Epithelial cell of esophagus (primary cell): ENCODE measurements around the gene KRTAP1-4.
"Not testable (repeated sequence)": the region's sequence is repeated elsewhere in the genome, so short reads cannot be mapped to it uniquely, and the experiment has no call there.

ENCODE experiments used
- DNase-seq: peaks from one replicate; pipeline ENCODE4 v3.0.0; 2010; ENCODE audit warnings: low read depth
- H3K4me3 ChIP-seq: 2 replicates; pipeline ENCODE4 v1.5.1; 2011; ENCODE audit warnings: mild to moderate bottlenecking, low read length, control low read depth
- TF ChIP-seq, protein P1 (sequence below): IDR thresholded peaks from 2 replicates; pipeline ENCODE4 v1.5.1; 2011; ENCODE audit warnings: low read depth, mild to moderate bottlenecking, low read length, control low read depth, inconsistent platforms; ENCODE audit not compliant: insufficient read depth; ENCODE audit errors: missing control alignments

The KRTAP1-4 gene

DNA sequence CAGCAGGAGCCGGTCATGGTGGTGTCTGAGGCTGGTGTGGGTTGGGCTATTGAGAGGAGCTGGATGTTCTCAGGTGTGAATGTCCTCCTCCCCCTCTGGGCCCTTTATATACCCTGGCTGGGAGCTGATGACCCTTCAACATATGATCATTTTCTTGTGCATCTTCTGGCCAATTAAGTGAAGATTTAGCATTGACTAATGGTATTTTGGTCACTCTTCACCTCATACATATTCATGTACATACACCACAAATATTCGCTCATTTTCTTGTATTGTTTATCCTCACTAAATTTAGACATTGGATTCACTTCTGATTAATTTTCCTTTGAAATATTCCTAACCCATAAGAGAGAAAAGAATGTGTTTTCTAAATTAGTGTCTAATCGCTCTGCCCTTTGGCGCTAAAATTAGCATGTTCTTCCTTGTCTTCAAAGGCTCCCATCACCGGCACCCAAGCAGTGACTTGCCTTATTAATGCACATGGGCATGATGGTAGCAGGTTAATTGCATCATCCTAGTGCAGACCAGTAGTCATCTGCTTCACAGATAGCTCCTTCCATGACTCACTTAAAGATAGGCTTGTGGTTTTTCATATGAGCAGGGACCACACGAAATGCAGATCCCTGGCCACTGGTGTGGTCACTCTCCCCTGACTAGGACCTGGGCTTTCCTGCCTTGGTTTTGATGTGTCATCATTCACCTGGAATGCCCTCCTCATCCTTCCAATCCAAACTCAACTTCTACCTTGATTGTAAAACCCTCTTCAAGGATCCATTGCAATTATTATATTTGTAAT, 36.0 kb upstream of the KRTAP1-4 start, which contains the start of gene KRTAP2-4:
Gene KRTAP2-4, minus strand, starts transcription at position 51 of the 796 bp plus-strand sequence. Its CDS starts 34 bp downstream, at position 17.
- H3K4me3 ChIP-seq = no peak within 1 kb of the TSS
- peak; percentile 96 for DNase-seq
- TF ChIP-seq, protein P1, sequence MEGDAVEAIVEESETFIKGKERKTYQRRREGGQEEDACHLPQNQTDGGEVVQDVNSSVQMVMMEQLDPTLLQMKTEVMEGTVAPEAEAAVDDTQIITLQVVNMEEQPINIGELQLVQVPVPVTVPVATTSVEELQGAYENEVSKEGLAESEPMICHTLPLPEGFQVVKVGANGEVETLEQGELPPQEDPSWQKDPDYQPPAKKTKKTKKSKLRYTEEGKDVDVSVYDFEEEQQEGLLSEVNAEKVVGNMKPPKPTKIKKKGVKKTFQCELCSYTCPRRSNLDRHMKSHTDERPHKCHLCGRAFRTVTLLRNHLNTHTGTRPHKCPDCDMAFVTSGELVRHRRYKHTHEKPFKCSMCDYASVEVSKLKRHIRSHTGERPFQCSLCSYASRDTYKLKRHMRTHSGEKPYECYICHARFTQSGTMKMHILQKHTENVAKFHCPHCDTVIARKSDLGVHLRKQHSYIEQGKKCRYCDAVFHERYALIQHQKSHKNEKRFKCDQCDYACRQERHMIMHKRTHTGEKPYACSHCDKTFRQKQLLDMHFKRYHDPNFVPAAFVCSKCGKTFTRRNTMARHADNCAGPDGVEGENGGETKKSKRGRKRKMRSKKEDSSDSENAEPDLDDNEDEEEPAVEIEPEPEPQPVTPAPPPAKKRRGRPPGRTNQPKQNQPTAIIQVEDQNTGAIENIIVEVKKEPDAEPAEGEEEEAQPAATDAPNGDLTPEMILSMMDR = no peak

DNA sequence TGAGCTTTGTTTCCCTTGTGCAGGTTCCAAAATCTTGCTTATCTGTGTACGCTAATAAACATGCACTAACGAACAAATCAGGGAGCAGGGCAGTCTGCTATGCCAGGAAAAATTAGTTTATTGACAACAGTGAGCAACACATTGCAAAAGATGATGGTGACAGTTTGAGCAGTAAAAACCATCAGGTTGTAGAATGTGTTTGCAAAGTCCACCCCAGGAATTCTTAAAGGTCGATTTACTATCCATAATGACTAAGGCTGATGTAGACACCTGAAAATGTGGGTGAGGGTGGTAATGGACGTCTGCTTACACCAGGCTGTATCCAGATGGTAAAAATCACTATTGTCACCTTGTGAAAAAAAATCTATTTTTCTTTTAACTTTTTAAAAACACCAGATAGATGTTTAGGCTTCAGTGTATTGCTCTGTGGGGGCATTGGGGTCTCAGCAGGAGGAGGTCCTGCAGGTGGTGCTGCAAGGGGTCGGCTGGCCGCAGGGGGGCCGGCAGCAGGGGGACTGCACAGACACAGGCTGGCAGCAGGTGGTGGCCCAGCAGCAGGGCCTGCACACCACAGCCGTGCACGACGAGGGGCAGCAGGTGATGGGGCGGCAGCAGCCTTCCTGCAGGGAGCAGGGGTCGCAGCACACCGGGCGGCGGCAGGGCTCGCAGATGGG, 35.2 kb upstream of the KRTAP1-4 start:
- DNase-seq = not testable (repeated sequence)

DNA sequence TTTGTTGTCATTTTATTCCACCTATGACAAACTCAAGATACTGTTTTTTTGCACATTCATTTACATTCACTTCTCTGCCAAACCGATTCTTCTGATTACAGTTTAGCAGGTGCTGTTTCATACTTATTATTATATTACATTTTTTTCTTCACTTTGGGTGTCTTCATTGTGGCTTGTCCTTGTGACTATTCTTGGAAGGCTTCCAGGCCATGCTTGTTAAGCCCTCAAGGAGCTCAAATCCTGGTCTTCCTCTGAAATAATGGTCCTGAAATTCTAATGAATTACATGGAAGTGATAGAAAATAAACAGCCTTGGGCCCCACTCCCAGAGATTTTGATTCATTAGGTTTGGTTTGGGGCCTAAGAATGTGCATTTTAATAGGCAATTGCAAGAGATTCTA, 34.3 kb upstream of the KRTAP1-4 start:
- no peak overlapping the region for H3K4me3 ChIP-seq
- DNase-seq = no peak
- TF ChIP-seq, protein P1 = no peak

More for the DNA sequence above, 35.2 kb upstream of the KRTAP1-4 start:
- H3K4me3 ChIP-seq = not testable (repeated sequence)

DNA sequence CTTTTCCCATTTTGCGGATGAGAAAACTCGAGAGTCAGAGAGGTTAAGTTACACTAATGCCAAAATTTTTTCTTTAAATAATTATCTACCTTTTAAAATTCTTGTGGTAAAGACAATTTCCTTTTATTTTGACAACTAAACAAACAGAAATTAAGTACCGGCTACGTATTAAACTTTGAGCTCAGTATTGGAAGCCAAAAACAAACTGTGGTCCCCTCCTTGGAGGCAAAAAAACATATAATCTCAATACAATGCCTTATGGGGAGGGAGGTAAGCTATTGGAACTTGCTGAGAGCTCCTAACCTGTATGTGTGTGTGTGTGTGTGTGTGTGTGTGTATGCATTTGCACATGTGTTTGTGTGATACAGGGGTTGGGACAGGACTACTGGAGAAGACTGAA, 33.5 kb upstream of the KRTAP1-4 start:
- TF ChIP-seq, protein P1 = no peak
- DNase-seq = no peak
- no peak overlapping the region for H3K4me3 ChIP-seq

DNA sequence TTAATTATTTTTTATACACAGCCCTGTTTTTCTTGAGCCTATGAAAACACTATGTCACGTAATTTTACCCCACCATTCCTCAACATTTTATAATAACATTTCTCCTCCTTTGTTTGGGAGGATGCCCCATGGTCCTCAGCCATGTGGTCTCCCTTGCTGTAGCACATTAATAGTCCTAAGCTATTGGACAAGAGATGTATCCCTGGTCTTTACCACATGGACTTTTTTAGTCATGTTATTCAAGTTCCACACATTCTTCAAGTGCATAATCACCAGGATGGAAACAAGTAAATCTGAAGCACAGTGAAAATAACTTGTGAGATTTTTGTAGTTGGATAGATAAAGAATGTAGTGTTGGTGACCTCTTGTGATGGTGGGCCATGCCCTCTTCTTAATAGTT, 32.0 kb upstream of the KRTAP1-4 start:
- TF ChIP-seq, protein P1 = no peak
- peak; percentile 59 for DNase-seq
- H3K4me3 ChIP-seq = no peak overlapping the region

DNA sequence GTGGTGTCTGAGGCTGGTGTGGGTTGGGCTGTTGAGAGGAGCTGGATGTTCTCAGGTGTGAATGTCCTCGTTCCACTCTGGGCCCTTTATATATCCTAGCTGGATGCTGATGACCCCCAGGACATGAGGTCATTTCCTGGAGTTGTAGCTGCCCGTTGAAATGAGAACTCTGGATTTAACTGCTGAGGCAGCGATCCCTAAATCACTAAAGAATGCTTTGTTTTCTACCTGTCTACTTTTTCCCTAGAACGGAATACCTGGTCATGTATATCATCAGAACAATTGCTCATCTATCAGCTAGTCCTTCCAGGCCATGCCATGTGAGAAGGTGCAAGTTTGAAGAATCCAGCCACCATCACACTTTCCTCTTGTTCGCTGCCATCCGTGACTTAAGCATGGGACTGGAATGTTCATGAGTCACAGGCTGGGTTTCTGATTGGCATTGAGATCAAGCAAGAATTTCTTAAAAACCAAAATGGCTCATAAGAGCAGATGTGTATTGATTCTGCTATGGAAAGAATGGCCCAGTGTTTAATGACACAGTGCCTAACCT, 30.1 kb upstream of the KRTAP1-4 start, which contains the start of gene KRTAP2-3:
Gene KRTAP2-3, minus strand, starts transcription at position 63 of the 553 bp plus-strand sequence. CDS start 64 bp downstream, outside the sequence.
- DNase-seq = peak; percentile 97

DNA sequence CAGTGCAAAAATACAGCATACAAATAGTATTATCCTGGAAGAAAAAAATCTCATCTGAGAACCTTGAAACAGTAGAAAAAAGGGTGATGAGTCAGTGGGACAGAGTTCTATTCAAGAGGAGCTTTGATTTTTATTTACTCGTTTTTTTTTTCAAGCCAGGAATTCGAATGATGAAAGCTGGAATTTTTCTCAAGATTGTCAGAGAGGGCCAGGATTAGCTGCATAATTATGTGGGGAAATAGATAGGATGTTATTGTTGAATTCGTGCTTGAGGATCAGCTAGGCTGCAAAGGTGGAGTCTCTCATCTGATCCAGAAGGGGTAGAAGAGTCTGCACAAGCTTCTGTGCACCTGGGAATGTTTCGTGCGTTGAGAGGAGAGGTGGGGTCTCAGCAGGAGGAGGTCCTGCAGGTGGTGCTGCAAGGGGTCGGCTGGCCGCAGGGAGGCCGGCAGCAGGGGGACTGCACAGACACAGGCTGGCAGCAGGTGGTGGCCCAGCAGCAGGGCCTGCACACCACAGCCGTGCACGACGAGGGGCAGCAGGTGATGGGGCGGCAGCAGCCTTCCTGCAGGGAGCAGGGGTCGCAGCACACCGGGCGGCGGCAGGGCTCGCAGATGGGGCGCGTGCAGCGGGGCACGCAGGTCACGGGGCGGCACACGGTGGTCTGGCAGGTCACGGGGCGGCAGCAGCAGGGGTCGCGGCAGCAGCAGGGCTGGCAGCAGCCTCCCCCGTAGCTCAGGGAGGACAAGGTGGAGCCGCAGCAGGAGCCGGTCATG, 29.5 kb upstream of the KRTAP1-4 start:
- peak; percentile 75 for DNase-seq
- not testable (repeated sequence) for H3K4me3 ChIP-seq

More for the DNA sequence above, 30.1 kb upstream of the KRTAP1-4 start, which contains the start of gene KRTAP2-3:
- H3K4me3 ChIP-seq = no peak within 1 kb of the TSS
- TF ChIP-seq, protein P1 = no peak
